ENCODE data around the gene OXSR1. TPM values are rescaled to one million over a fixed set of nuclear protein-coding genes. Genes with fewer than 3 reads are reported as not detected.

Gene OXSR1
- total RNA-seq, 1 donor from 2014 or later, result 80.7 TPM

GRCh38 chr3:38270606-38271005 lies 105.3 kb downstream of the OXSR1 start:
- H3K36me3 Mint-ChIP-seq (ENCODE audit: unreplicated experiment), result peaks cover 19% of the 10 kb centered on the region
- DNase-seq, result no peak

GRCh38 chr3:38271553-38271952 lies 106.2 kb downstream of the OXSR1 start:
- DNase-seq, result no peak
- H3K4me3 Mint-ChIP-seq (ENCODE audit: unreplicated experiment), result no peak overlapping the region
- TF ChIP-seq CTCF (IDR thresholded peaks at IDR 0.05; ENCODE audit: partially characterized antibody, unreplicated experiment), result no peak
- H3K27ac Mint-ChIP-seq (ENCODE audit: unreplicated experiment), result no peak overlapping the region
- H3K4me1 Mint-ChIP-seq (ENCODE audit: low read depth, unreplicated experiment), result peaks cover 14% of the 10 kb centered on the region
- H3K36me3 Mint-ChIP-seq (ENCODE audit: unreplicated experiment), result peaks cover 14% of the 10 kb centered on the region
- H3K27me3 Mint-ChIP-seq (ENCODE audit: unreplicated experiment), result peaks cover 5% of the 10 kb centered on the region
- peaks cover 10% of the 10 kb centered on the region for H3K9me3 Mint-ChIP-seq (ENCODE audit: unreplicated experiment)

More at GRCh38 chr3:38270606-38271005, 105.3 kb downstream of the OXSR1 start:
- H3K4me1 Mint-ChIP-seq (ENCODE audit: low read depth, unreplicated experiment), result peaks cover 23% of the 10 kb centered on the region
- no peak for TF ChIP-seq CTCF (IDR thresholded peaks at IDR 0.05; ENCODE audit: partially characterized antibody, unreplicated experiment)
- no peak overlapping the region for H3K4me3 Mint-ChIP-seq (ENCODE audit: unreplicated experiment)
- no peak overlapping the region for H3K27ac Mint-ChIP-seq (ENCODE audit: unreplicated experiment)
- H3K9me3 Mint-ChIP-seq (ENCODE audit: unreplicated experiment), result peaks cover 12% of the 10 kb centered on the region
- H3K27me3 Mint-ChIP-seq (ENCODE audit: unreplicated experiment), result peaks cover 10% of the 10 kb centered on the region

GRCh38 chr3:38274864-38275649 lies 109.7 kb downstream of the OXSR1 start:
- Mint-ChIP-seq H3K36me3 (ENCODE audit: unreplicated experiment) (peaks cover 18% of the 10 kb centered on the region), H3K27me3 (ENCODE audit: unreplicated experiment) (peaks cover 1% of the 10 kb centered on the region), H3K9me3 (ENCODE audit: unreplicated experiment) (peaks cover 6% of the 10 kb centered on the region), H3K4me1 (ENCODE audit: low read depth, unreplicated experiment) (peaks cover 1% of the 10 kb centered on the region), H3K27ac (ENCODE audit: unreplicated experiment) (no peak overlapping the region), H3K4me3 (ENCODE audit: unreplicated experiment) (no peak overlapping the region)
- no peak for DNase-seq
- no peak for TF ChIP-seq CTCF (IDR thresholded peaks at IDR 0.05; ENCODE audit: partially characterized antibody, unreplicated experiment)

- no peak for DNase-seq
- Mint-ChIP-seq H3K4me1 (ENCODE audit: low read depth, unreplicated experiment) (peaks cover 1% of the 10 kb centered on the region), H3K9me3 (ENCODE audit: unreplicated experiment) (peaks cover 6% of the 10 kb centered on the region), H3K27ac (ENCODE audit: unreplicated experiment) (no peak overlapping the region), H3K36me3 (ENCODE audit: unreplicated experiment) (peaks cover 12% of the 10 kb centered on the region), H3K4me3 (ENCODE audit: unreplicated experiment) (no peak overlapping the region), H3K27me3 (ENCODE audit: unreplicated experiment) (peaks cover 1% of the 10 kb centered on the region)
- no peak for TF ChIP-seq CTCF (IDR thresholded peaks at IDR 0.05; ENCODE audit: partially characterized antibody, unreplicated experiment)
Observed at GRCh38 chr3:38275658-38276057, 110.3 kb downstream of the OXSR1 start.

All from glutamatergic neuron (in vitro differentiated cells).